ENCODE data around the gene CLN5. TPM values are rescaled to one million over a fixed set of nuclear protein-coding genes. Genes with fewer than 3 reads are reported as not detected.

CLN5 gene
- total and polyA plus RNA-seq, 10 of the 15 experiments (the other 5 are each of a cell fraction or from before 2014, with no cell fraction given): 11.2 to 22.2 (median 13.1) TPM

- BruUV-seq (replicated peaks): no TSS peak
- 30% methylated on average over 1 of the region's 1 CpG for WGBS (ENCODE audit: insufficient coverage, insufficient replicate concordance, low lambda C conversion rate, missing lambda C conversion rate)
- ChIA-PET CTCF (interaction anchor here (0.6 kb wide), 1 partner anchor 529 kb away, joined by 3 read pairs; no protein-coding TSS in a partner anchor), RAD21 (ENCODE audit: unreplicated experiment) (no interaction called here), POLR2A (no interaction called here), SMC1A (ENCODE audit: uncharacterized antibody, unreplicated experiment) (interaction anchor here (1.1 kb wide), 1 partner anchor 11 kb away, joined by 3 read pairs; no protein-coding TSS in a partner anchor)
- Histone ChIP-seq H4K20me1 (ENCODE audit: control insufficient read depth, insufficient read depth) (no peaks in the 10 kb centered on the region), H3K9me3 (replicated peaks; ENCODE audit: control insufficient read depth, insufficient read depth, low read length) (no peaks in the 10 kb centered on the region; the same call in 2 of the 3 replicates), H3K27me3 (replicated peaks in 1 of 2; ENCODE audit: control insufficient read depth in 2 of 2, insufficient read depth in 2 of 2, low read length in 1 of 2) (no peaks in the 10 kb centered on the region), H3K79me2 (ENCODE audit: control insufficient read depth, insufficient read depth, low read length) (no peaks in the 10 kb centered on the region), H2AFZ (ENCODE audit: control insufficient read depth, low read depth, low read length) (no peak overlapping the region), H3K4me2 (ENCODE audit: control insufficient read depth, insufficient read depth) (no peak overlapping the region), H3K4me3 (no peak overlapping the region), H3K4me1 (ENCODE audit: control insufficient read depth, insufficient read depth, low read length) (no peaks in the 10 kb centered on the region), H3K36me3 (ENCODE audit: control insufficient read depth in 2 of 2, insufficient read depth in 2 of 2, low read length in 1 of 2) (no peaks in the 10 kb centered on the region), H3K9ac (ENCODE audit: control insufficient read depth, insufficient read depth, low read length) (no peak overlapping the region), H3K27ac (ENCODE audit: control insufficient read depth, insufficient read depth) (no peak overlapping the region)
- in situ Hi-C loops (cut with MboI) (no loop called here), intact Hi-C loops (cut with micrococcal nuclease; ENCODE audit: unreplicated experiment) (no loop called here)
- no peak for FAIRE-seq
- ATAC-seq: no peak
- no peak for DNase-seq (ENCODE audit: low read depth, low spot score)
- TF ChIP-seq CTCF (IDR thresholded peaks at IDR 0.05 in 2 of 3, conservative IDR thresholded peaks at IDR 0.05 in 1 of 3; ENCODE audit: control insufficient read depth in 2 of 3, extremely low read depth in 1 of 3, insufficient read depth in 1 of 3, low read depth in 3 of 3, low read length in 3 of 3): no peak
Measured at GRCh38 chr13:77036279-77036678, 44.4 kb downstream of the CLN5 start.

- Histone ChIP-seq H3K27ac (ENCODE audit: control insufficient read depth, insufficient read depth) (no peak overlapping the region), H3K79me2 (ENCODE audit: control insufficient read depth, insufficient read depth, low read length) (no peaks in the 10 kb centered on the region), H4K20me1 (ENCODE audit: control insufficient read depth, insufficient read depth) (no peaks in the 10 kb centered on the region), H3K4me2 (ENCODE audit: control insufficient read depth, insufficient read depth) (no peak overlapping the region), H3K4me3 (no peak overlapping the region), H3K27me3 (replicated peaks in 1 of 2; ENCODE audit: control insufficient read depth in 2 of 2, insufficient read depth in 2 of 2, low read length in 1 of 2) (no peaks in the 10 kb centered on the region), H3K9me3 (replicated peaks; ENCODE audit: control insufficient read depth, insufficient read depth, low read length) (no peaks in the 10 kb centered on the region; the same call in 2 of the 3 replicates), H3K36me3 (ENCODE audit: control insufficient read depth in 2 of 2, insufficient read depth in 2 of 2, low read length in 1 of 2) (no peaks in the 10 kb centered on the region), H3K9ac (ENCODE audit: control insufficient read depth, insufficient read depth, low read length) (no peak overlapping the region), H3K4me1 (ENCODE audit: control insufficient read depth, insufficient read depth, low read length) (no peaks in the 10 kb centered on the region), H2AFZ (ENCODE audit: control insufficient read depth, low read depth, low read length) (no peak overlapping the region)
- POLR2A ChIA-PET: no interaction called here
- 24% methylated on average over 5 of the region's 5 CpGs for WGBS (ENCODE audit: insufficient coverage, insufficient replicate concordance, low lambda C conversion rate, missing lambda C conversion rate)
- RAD21 ChIA-PET (ENCODE audit: unreplicated experiment): no interaction called here
- SMC1A ChIA-PET (ENCODE audit: uncharacterized antibody, unreplicated experiment): no interaction called here
- in situ Hi-C loops (cut with MboI): no loop called here
- CTCF ChIA-PET: no interaction called here
- FAIRE-seq (no peak), ATAC-seq (no peak), DNase-seq (ENCODE audit: low read depth, low spot score) (no peak)
- BruUV-seq (replicated peaks): no TSS peak
- intact Hi-C loops (cut with micrococcal nuclease; ENCODE audit: unreplicated experiment): no loop called here
- TF ChIP-seq PRDM15 (CRISPR knock-in tag; IDR thresholded peaks at IDR 0.05) (no peak), ZSCAN29 (IDR thresholded peaks at IDR 0.05) (no peak), EZH2 (IDR thresholded peaks at IDR 0.05; ENCODE audit: borderline replicate concordance, control insufficient read depth, low read depth, low read length) (no peak), SKIL (IDR thresholded peaks at IDR 0.05; ENCODE audit: low read depth, poor library complexity, severe bottlenecking) (no peak), EED (IDR thresholded peaks at IDR 0.05; ENCODE audit: low read depth) (no peak), RB1 (IDR thresholded peaks at IDR 0.05; ENCODE audit: borderline replicate concordance) (no peak), NR2C1 (IDR thresholded peaks at IDR 0.05) (no peak), RUNX3 (IDR thresholded peaks at IDR 0.05; ENCODE audit: low read length) (no peak)
Measured at GRCh38 chr13:77038907-77039480, 47.1 kb downstream of the CLN5 start.
